CD1c-positive myeloid dendritic cell (primary cell): ENCODE measurements around the gene PSRC1.

Experiments used
- DNase-seq: peaks from one replicate; pipeline ENCODE4 v3.0.0-alpha.2; 2016; ENCODE audit errors: extremely low spot score

PSRC1 gene

DNA sequence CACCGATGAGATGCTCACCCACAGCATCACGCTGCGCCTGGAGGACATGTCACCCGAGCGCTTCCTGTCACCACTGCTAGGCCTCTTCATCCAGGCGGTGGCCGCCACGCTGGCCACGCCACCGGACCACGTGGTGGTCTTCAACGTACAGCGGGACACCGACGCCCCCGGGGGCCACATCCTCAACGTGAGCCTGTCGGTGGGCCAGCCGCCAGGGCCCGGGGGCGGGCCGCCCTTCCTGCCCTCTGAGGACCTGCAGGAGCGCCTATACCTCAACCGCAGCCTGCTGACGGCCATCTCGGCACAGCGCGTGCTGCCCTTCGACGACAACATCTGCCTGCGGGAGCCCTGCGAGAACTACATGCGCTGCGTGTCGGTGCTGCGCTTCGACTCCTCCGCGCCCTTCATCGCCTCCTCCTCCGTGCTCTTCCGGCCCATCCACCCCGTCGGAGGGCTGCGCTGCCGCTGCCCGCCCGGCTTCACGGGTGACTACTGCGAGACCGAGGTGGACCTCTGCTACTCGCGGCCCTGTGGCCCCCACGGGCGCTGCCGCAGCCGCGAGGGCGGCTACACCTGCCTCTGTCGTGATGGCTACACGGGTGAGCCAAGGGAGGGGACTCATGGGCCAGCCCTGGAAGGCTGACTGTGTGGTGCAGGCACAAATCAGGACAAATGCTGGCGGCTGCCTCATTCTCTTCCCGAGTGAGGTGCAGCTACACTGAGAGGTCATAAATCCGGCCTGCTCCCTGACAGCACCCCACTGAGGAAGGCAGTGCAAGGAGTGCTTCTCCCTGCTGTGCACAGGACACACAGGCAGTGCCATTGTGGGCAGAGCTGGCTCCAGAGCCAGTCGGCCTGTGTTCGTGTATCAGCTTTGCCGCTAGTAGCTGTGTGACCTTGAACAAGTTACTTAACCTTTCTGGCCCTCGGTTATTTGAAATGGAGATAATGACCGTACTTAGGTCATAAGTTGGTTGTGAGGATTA, 24.2 kb downstream of the PSRC1 start:
- DNase-seq: no peak

- DNase-seq: no peak
Observed at GRCh38 chr1:109257682-109258421, 25.1 kb downstream of the PSRC1 start.

DNA sequence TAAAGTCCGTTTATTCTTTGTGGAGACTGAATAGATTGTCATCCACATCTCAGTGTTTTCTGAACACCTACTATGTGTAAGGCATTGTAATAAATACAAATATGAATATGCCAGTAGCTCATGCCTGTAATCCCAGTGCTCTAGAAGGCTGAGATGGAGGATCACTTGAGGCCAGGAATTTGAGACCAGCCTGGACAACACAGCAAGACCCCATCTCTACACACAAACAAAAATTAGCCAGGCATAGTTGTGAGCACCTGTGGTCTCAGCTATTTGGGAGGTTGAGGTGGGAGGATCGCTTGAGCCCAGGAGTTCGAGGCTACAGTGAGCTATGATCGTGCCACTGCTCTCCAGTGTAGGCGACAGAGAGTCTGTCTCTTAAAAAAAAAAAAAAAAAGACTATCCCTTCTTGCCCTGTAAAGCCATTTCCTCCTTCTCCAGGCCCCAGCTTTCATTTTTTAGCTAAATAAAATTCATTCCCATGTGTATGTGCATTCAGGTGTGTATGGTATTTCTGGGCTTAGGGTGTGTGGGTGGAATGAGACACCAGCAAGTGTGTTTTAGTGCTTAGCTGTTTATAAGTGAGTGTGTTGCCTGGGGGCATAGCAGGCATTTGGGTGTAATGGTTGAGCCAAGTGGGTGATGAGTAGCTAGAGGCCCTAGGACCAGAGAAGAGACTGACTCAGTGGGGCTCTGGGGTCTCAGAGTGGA, 25.8 kb downstream of the PSRC1 start:
- DNase-seq: no peak

- DNase-seq: no peak
Observed at GRCh38 chr1:109256085-109256484, 26.9 kb downstream of the PSRC1 start.

GRCh38 chr1:109255678-109256077, 27.3 kb downstream of the PSRC1 start:
- DNase-seq: no peak

- DNase-seq: no peak
Observed at GRCh38 chr1:109255097-109255651, 27.8 kb downstream of the PSRC1 start.

DNA sequence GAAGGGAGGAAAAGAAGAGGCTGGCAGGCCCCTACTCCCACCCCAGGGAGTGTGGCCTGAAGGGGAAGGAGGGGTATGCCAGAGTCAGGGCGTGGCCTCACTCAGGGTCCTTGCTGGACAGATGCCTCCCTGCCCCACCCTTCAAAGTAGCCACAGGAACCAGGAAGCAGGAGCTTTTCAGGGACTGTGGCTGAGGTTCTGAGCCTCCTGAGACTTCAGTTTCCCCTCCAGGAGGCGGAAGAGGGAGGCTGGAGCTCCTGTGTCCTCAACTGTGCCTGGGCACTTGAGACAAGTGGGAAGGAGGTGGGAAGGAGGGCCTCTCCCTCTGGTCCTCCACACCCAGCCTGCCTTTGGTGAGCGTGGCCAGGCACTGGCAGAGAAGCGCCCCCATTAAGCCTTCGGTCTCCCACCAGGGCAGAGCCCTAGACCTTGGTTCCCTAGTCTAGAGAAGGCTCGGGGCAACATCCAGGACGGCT, 28.3 kb downstream of the PSRC1 start:
- no peak for DNase-seq

DNA sequence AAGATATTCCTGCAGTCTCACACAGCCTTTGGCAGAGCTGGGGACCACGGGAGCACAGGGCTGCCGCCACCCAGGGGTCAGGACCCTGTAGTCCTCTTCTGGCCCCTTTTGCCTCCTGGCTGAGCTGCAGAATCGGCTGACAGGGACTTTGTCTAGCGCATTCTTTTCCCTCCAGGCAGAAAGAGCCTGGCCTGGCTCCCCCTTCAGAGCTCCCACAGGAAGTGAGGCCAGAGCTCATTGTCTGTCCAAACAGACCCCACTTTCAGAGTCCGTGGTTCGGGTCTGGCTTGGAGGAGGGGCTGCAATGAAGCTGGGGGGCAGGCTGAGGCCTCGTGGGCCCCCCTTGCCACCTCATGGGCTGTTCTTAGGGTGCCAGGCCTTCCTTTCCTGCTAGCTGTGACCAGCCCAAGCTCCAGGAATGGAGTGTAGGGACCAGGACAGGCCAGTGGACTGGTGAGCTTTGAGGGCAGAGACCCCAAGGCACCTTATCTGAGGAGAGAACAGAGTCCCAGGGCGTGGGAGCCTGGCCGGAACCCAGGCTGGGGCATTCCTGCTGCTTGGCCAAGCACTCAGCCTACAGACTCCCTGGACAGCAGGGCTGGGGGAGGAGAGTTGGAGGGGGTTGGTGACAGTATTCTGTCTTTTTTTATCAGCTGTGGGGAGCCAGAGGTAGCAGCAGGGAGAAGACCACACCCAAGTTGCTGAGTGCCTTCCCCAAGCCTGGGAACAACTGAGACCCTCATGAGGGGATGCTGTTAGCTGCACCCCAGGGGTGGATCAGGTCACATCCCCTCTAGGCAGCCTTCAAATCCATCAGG, 28.9 kb downstream of the PSRC1 start:
- DNase-seq: no peak

GRCh38 chr1:109252893-109253802, 29.8 kb downstream of the PSRC1 start:
- no peak for DNase-seq

DNA sequence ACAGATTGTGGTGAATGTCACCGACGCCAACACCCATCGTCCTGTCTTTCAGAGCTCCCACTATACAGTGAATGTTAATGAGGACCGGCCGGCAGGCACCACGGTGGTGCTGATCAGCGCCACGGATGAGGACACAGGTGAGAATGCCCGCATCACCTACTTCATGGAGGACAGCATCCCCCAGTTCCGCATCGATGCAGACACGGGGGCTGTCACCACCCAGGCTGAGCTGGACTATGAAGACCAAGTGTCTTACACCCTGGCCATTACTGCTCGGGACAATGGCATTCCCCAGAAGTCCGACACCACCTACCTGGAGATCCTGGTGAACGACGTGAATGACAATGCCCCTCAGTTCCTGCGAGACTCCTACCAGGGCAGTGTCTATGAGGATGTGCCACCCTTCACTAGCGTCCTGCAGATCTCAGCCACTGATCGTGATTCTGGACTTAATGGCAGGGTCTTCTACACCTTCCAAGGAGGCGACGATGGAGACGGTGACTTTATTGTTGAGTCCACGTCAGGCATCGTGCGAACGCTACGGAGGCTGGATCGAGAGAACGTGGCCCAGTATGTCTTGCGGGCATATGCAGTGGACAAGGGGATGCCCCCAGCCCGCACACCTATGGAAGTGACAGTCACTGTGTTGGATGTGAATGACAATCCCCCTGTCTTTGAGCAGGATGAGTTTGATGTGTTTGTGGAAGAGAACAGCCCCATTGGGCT, 30.6 kb downstream of the PSRC1 start:
- DNase-seq: no peak

- no peak for DNase-seq
Observed at GRCh38 chr1:109251277-109252166, 31.4 kb downstream of the PSRC1 start.

DNA sequence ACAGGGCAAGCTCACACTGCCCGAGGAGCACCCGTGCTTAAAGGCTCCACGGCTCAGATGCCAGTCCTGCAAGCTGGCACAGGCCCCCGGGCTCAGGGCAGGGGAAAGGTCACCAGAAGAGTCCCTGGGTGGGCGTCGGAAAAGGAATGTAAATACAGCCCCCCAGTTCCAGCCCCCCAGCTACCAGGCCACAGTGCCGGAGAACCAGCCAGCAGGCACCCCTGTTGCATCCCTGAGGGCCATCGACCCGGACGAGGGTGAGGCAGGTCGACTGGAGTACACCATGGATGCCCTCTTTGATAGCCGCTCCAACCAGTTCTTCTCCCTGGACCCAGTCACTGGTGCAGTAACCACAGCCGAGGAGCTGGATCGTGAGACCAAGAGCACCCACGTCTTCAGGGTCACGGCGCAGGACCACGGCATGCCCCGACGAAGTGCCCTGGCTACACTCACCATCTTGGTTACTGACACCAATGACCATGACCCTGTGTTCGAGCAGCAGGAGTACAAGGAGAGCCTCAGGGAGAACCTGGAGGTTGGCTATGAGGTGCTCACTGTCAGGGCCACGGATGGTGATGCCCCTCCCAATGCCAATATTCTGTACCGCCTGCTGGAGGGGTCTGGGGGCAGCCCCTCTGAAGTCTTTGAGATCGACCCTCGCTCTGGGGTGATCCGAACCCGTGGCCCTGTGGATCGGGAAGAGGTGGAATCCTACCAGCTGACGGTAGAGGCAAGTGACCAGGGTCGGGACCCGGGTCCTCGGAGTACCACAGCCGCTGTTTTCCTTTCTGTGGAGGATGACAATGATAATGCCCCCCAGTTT, 32.3 kb downstream of the PSRC1 start:
- no peak for DNase-seq

DNA sequence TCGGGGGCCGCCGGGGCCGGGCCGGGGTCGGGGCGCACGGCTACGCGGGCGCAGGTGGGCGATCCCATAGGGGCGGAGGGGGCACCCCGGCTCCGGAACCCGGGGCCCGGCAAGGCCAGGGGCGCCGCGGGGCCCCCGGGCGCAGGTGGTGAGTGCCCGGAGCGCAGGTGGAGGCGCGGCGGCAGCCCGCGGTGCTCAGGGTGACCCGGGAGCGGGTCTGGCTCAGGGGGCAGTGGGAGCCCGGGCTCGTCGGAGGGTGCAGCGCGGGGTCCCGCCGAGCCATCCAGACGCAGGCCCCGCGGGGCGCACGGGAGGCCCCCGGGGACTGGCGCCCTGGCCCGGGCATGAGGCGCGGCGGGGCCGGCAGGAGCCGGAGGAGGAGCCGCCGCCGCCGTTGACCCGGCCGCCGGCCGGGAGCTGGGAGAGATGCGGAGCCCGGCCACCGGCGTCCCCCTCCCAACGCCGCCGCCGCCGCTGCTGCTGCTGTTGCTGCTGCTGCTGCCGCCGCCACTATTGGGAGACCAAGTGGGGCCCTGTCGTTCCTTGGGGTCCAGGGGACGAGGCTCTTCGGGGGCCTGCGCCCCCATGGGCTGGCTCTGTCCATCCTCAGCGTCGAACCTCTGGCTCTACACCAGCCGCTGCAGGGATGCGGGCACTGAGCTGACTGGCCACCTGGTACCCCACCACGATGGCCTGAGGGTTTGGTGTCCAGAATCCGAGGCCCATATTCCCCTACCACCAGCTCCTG, 33.1 kb downstream of the PSRC1 start:
- DNase-seq: no peak

- peak; percentile 74 for DNase-seq
Observed at GRCh38 chr1:109248797-109249629, 33.9 kb downstream of the PSRC1 start, which contains the start of gene CELSR2. TSS of gene CELSR2 (plus strand) at chr1:109249539. CDS start at chr1:109250080, 541 bp downstream.

- DNase-seq: no peak
Observed at GRCh38 chr1:109248444-109248796, 34.5 kb downstream of the PSRC1 start.
